ENCODE results near the gene PRDM2. TPM values are rescaled to one million over a fixed set of nuclear protein-coding genes. Genes with fewer than 3 reads are reported as not detected.

PRDM2 gene
- total and polyA plus RNA-seq, 2 experiments from 2014 or later = 19.1 to 26.0 TPM

DNA sequence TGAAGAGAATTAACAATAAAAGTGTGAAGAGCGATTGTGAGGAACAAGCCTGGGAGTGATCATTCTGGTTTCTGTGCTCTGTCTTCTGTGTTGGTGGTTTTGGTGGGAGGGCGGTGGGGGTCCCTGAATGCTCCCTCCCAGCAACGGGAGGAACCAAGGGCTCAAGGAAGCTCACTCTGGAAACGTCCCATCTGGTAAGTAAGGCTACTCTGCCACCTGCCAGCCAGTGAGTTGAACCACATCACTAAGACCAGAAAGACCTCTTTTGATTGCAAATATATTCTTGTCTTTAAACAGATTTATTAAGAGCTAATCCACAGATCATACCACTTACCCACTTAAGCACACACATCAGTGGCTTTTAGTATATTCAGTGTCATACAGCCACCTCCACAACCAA is 125.0 kb downstream of the PRDM2 start:
- Histone ChIP-seq H3K27ac (no peak overlapping the region), H3K4me3 (no peak overlapping the region), H3K9me3 (ENCODE audit: low read depth) (no peaks in the 10 kb centered on the region), H3K36me3 (no peaks in the 10 kb centered on the region), H3K4me1 (ENCODE audit: low read depth) (peaks cover under 1% of the 10 kb centered on the region), H3K27me3 (no peaks in the 10 kb centered on the region)
- DNase-seq (ENCODE audit: low read depth in 1 of 2, low spot score in 1 of 2) = no peak
- TF ChIP-seq, protein P1, sequence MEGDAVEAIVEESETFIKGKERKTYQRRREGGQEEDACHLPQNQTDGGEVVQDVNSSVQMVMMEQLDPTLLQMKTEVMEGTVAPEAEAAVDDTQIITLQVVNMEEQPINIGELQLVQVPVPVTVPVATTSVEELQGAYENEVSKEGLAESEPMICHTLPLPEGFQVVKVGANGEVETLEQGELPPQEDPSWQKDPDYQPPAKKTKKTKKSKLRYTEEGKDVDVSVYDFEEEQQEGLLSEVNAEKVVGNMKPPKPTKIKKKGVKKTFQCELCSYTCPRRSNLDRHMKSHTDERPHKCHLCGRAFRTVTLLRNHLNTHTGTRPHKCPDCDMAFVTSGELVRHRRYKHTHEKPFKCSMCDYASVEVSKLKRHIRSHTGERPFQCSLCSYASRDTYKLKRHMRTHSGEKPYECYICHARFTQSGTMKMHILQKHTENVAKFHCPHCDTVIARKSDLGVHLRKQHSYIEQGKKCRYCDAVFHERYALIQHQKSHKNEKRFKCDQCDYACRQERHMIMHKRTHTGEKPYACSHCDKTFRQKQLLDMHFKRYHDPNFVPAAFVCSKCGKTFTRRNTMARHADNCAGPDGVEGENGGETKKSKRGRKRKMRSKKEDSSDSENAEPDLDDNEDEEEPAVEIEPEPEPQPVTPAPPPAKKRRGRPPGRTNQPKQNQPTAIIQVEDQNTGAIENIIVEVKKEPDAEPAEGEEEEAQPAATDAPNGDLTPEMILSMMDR (IDR thresholded peaks at IDR 0.05; ENCODE audit: low read depth, low read length) = no peak

DNA sequence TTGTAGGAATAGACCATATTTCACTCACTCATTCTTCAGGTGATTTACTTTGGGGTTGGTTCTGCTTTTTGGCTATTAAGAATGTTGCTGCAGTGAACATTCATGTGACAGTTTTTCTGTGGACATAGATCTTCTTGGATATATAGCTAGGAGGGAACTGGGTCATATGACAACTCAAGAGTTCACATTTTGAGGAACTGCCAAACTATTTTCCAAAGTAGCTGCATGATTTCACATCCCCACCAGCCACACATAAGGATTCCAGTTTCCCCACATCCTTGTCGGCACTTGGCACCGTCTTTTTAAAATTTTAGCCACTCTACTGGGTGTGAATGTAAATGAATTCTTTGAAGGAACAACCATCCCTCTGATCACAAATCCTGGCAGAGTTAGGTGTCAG is 126.0 kb downstream of the PRDM2 start:
- Histone ChIP-seq H3K36me3 (no peaks in the 10 kb centered on the region), H3K9me3 (ENCODE audit: low read depth) (no peaks in the 10 kb centered on the region), H3K4me1 (ENCODE audit: low read depth) (peaks cover 11% of the 10 kb centered on the region), H3K4me3 (no peak overlapping the region), H3K27me3 (no peaks in the 10 kb centered on the region), H3K27ac (no peak overlapping the region)
- TF ChIP-seq, protein P1 (IDR thresholded peaks at IDR 0.05; ENCODE audit: low read depth, low read length) = no peak
- DNase-seq (ENCODE audit: low read depth in 1 of 2, low spot score in 1 of 2) = no peak

DNA sequence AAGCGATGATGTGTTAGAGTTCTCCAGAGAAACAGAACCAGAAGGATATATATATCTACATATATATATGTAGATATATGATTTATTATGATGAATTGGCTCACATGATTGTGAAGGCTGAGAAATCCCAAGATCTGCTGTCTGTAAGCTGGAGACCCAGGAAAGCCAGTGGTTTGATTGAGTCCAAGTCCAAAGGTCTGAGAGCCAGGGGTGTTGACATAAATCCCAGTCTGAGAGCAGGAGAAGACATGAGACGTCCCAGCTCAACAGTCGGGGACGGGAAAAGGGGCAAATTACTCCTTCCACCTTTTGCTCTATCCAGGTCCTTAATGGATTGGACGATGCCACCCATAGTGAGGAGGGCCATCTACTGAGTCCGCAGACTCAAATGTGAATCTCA is 126.6 kb downstream of the PRDM2 start:
- Histone ChIP-seq H3K4me3 (no peak overlapping the region), H3K36me3 (no peaks in the 10 kb centered on the region), H3K4me1 (ENCODE audit: low read depth) (peaks cover 14% of the 10 kb centered on the region), H3K27me3 (no peaks in the 10 kb centered on the region), H3K9me3 (ENCODE audit: low read depth) (no peaks in the 10 kb centered on the region), H3K27ac (no peak overlapping the region)
- no peak for DNase-seq (ENCODE audit: low read depth in 1 of 2, low spot score in 1 of 2)
- TF ChIP-seq, protein P1 (IDR thresholded peaks at IDR 0.05; ENCODE audit: low read depth, low read length) = no peak

DNA sequence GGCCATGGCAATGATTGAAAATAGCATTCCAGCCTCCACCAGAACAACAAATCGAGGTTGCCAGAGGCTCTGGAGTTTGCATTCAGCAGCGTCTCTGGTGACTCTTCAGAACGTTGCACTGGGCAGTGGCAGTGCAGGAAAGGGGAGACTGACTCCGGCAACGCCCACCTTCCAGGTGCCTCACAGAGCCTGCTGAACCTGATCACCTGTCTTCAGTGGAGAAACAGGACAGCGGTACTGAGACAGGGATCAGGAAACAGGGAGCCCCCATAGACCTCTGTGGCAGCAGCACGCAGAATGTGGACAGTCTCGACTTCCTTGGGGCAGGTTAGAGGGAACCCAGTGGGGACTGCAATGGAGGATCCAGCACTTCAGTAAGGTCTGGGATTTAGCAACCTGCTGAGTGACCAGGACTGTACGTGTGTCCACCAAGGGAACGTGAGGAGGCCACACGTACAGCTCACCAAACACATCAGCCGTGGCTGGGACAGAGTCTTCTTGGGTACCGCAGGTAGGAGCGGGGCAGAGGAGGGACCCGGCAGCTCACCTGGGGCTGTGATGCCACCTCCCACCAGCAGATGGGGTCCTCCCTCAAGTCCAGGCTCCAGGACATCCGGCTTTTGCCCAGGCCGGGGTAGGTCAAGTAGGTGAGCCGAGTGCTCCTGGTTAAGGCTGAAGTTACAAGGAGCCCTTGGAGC is 128.6 kb downstream of the PRDM2 start:
- no peak overlapping the region for H3K4me3 ChIP-seq
- peaks cover 14% of the 10 kb centered on the region for H3K4me1 ChIP-seq (ENCODE audit: low read depth)
- TF ChIP-seq, protein P1 (IDR thresholded peaks at IDR 0.05; ENCODE audit: low read depth, low read length) = peak; percentile 53
- H3K9me3 ChIP-seq (ENCODE audit: low read depth) = no peaks in the 10 kb centered on the region
- no peaks in the 10 kb centered on the region for H3K36me3 ChIP-seq
- peaks cover 3% of the 10 kb centered on the region for H3K27me3 ChIP-seq
- DNase-seq (ENCODE audit: low read depth in 1 of 2, low spot score in 1 of 2) = peak; percentile 14 to 40
- no peak overlapping the region for H3K27ac ChIP-seq

DNA sequence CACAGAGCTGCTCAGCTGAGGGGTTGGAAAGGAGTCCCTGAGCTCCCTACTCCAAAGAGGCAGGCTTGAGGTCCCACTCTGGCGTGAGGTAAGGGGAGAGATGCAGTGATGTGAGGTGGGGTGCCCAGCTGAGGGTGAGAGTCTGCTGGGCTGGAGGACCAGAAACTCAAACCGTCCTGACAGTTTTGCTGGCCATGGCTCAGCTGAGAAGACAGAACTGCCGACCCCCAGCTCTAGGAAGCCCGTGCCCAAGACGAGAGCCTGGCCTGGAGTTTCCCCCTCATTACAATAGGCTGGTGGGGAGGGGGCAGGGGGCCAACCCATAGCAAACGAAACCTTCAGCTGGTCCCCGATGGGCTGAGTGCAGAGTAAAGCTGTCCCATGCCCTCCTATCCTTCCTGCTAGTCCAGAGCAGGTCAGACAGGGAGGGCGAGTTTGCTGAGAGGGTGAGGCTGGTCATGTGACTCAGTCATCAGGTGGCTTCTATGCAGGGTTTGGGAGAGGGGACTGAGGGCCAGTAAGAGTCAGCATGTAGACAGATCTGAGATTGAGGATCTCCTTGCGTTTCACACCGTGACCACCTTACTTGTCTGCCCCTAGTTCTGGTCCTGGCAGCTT is 129.3 kb downstream of the PRDM2 start:
- Histone ChIP-seq H3K27ac (no peak overlapping the region), H3K27me3 (peaks cover 3% of the 10 kb centered on the region), H3K4me3 (no peak overlapping the region), H3K9me3 (ENCODE audit: low read depth) (no peaks in the 10 kb centered on the region), H3K4me1 (ENCODE audit: low read depth) (peaks cover 14% of the 10 kb centered on the region), H3K36me3 (no peaks in the 10 kb centered on the region)
- DNase-seq (ENCODE audit: low read depth in 1 of 2, low spot score in 1 of 2) = no peak
- TF ChIP-seq, protein P1 (IDR thresholded peaks at IDR 0.05; ENCODE audit: low read depth, low read length) = no peak
